NCI-H2081 treated with DMSO at 0.1 percent for 48 hours (cell line): ENCODE results near the gene CHL1.

Source experiments
- DNase-seq: peaks from one replicate; lab custom pipeline; 2025; lab: John Stamatoyannopoulos, UW

CHL1 gene

GRCh38 chr3:228442-229182 is 32.0 kb downstream of the CHL1 start:
- DNase-seq: no peak

DNA sequence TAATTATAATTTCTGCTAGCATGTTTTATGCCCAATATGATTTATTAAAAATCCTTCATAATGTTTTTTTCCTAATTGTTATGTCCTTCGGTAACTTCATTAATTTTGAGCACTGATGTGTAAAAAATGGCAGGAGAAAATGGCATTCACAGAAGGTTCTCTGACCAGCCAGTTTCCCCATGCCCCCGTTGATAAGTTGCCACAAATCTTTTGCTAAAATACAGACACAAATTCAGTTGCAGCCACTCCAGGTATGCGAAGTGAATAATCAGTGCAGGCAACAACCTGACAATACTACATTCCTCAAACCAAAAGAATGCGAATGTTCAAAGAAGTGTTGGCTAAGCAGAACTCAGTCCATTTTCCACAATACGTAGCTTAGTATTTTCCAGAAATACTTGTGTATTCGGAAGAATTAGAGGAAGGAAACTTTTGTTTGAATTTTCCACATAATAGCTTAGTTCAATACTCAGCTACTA is 32.7 kb downstream of the CHL1 start:
- no peak for DNase-seq

GRCh38 chr3:236881-237280 is 40.3 kb downstream of the CHL1 start:
- DNase-seq: no peak

GRCh38 chr3:242602-243355 is 46.2 kb downstream of the CHL1 start:
- no peak for DNase-seq

GRCh38 chr3:243356-243725 is 46.8 kb downstream of the CHL1 start:
- no peak for DNase-seq

- DNase-seq: no peak
Measured at GRCh38 chr3:244041-244440, 47.5 kb downstream of the CHL1 start.

DNA sequence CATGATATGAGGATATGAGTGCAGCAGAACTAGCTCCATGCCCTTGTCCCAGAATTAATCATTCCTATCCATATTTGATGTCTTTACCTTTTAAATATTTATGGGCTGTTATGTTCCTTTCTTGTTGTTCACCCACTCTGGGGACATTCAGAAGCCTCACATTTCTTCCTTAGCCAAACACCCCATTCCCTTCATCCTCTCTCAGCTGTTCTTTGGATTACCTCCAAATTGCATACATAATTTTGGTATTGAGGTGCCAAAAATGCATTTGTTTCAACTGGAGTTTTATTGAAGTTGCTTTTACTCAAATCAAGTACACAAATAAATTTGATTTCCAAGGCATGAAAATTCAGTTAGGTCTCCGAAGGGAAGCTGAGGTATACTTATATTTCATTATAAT is 51.4 kb downstream of the CHL1 start:
- no peak for DNase-seq

- DNase-seq: no peak
Measured at GRCh38 chr3:248864-249520, 52.4 kb downstream of the CHL1 start.

- DNase-seq: no peak
Measured at GRCh38 chr3:249587-250262, 53.2 kb downstream of the CHL1 start.

- no peak for DNase-seq
Measured at GRCh38 chr3:256501-256900, 59.9 kb downstream of the CHL1 start.

DNA sequence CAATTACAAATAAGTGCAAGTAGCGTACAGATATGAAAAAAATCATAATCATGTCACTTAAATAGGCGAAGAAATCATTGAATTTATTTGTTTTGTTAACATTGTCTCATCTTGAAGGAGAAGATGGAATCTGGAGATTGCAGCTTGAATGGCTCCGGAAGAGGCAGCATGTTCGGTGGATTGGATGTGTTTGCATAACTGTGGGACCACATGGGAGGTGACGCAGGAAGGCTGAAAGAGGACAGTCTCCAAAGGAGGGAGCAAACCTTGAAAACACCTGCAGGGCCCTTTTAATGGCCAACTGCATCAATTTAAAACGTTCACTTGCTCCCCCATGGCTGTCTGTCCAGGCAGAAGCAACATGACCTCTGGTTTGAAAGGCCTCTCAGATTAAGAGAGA is 61.3 kb downstream of the CHL1 start:
- DNase-seq: no peak

DNA sequence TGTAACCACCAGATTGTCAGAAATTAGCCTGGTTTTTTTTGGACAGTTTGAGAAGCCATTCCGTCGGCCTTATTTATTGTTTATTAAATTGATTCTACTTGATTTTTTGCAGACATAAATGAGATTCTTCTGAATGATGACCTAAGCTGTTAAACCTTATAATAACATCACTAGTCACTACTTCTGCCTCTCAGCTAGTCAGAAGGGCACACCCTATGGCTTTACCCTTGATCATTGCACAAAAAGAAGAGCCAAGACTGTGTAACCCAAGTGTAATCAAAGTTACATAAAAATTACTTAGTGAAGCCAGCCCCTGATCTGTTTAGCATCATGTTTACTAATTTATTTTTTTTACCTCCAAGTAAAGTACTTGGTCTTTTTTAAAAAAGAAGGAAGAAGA is 64.3 kb downstream of the CHL1 start:
- no peak for DNase-seq

GRCh38 chr3:263393-263792 is 66.8 kb downstream of the CHL1 start:
- DNase-seq: no peak

- DNase-seq: no peak
Measured at GRCh38 chr3:264394-265156, 68.0 kb downstream of the CHL1 start.

DNA sequence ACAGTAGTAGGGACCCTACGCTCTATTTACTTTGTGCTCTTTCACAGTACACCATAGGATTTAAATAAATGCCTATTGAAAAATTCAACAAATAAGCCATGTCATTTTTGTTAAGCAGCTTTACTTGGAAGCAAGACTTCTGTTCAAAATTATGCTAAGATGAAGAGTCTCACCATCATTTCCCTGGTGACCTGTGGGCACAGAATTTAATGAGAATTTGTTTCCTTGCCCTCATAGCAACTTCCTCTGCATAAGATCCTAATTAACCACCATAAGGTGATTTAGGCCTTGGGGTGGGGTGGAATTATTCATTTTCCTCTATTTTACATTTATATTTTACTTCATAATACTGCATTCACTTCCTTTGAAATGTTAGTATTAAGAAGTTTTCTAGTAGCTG is 70.5 kb downstream of the CHL1 start:
- no peak for DNase-seq

DNA sequence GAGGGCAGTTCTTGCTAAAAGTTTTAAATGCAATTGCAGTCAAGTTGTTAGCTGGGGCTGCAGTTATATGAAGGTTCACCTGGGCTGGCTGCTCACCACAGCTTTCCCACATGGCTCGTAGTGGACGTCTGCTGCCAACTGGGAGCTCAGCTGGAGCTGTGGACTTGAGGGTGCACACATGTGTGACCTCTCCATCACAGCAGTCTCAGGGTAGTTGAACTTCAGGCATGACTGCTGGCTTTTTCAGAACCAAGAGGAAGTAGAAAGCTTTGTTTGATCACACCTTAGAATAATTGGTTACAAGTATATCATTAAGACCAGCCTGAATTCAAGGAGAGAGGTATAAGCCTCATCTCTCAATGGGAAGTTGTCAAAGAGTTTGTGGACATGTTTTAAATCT is 74.1 kb downstream of the CHL1 start:
- no peak for DNase-seq

- DNase-seq: no peak
Measured at GRCh38 chr3:274927-275326, 78.4 kb downstream of the CHL1 start.

DNA sequence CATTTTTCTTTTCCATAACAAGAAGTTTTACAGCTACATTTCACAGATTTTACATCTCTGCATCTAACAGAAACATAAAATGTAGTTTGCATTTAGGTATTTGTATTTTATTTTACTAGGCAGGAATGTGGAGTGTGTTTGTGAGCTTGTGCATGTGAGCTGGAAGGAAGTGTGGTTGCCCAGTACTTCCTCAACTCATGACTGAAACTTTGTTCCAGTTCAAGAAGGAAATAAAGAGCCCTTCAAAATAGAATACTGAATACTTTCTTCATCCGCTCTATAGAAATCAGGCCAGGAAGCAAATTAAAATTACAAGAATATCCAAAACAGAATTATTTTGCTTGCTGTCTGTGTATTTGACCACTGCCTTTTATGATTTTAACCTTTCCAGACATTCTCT is 81.3 kb downstream of the CHL1 start:
- no peak for DNase-seq

- DNase-seq: no peak
Measured at GRCh38 chr3:278300-279064, 81.9 kb downstream of the CHL1 start.

DNA sequence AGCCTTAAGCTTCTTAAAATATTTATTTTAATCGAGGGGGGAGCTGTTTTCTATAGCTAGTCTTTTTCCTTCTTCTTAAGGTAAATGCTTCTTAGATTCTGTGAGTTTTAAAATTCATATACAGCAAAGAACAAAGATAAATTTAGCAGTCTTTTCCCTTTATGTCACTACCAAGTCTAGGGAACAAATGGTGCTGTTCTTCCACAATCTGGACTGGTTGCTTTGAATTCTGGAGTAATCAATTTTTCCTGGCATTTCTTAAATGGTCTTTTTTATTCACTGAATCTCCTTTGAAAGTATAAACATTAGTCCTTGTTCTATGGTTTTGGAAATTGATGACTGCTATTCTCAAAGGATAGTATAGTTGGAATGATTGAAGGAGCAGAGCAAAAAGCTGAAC is 82.8 kb downstream of the CHL1 start:
- no peak for DNase-seq

- DNase-seq: no peak
Measured at GRCh38 chr3:280681-281080, 84.1 kb downstream of the CHL1 start.
